Liver (tissue), 9 donors: ENCODE measurements around the gene GRB7. TPM values are rescaled to one million over a fixed set of nuclear protein-coding genes. Genes with fewer than 3 reads are reported as not detected.

Source experiments
- DNase-seq: peaks from one replicate; pipeline ENCODE4 v3.0.0-alpha.2; 2017; ENCODE audit warnings: low spot score
- H3K27ac ChIP-seq, 2 donors: one replicate each; pipeline ENCODE4 v1.7.0; 2013; ENCODE audit warnings: inconsistent platforms in 2 of 2, low read length in 2 of 2, control low read depth in 1 of 2, low read depth in 1 of 2, mild to moderate bottlenecking in 1 of 2
- H3K27me3 ChIP-seq, 4 donors: one replicate each; pipeline versions ENCODE4 v1.6.1 to v1.7.0; 2013; ENCODE audit warnings: low read length in 3 of 4, inconsistent platforms in 1 of 4, mild to moderate bottlenecking in 1 of 4, moderate library complexity in 1 of 4; ENCODE audit not compliant: control insufficient read depth in 4 of 4, insufficient read depth in 4 of 4
- H3K36me3 ChIP-seq, 4 donors: one replicate each; pipeline versions ENCODE4 v1.6.1 to v1.7.0; 2013; ENCODE audit warnings: low read length in 3 of 4, mild to moderate bottlenecking in 3 of 4, low read depth in 1 of 4, moderate library complexity in 1 of 4; ENCODE audit not compliant: control insufficient read depth in 4 of 4, insufficient read depth in 3 of 4
- H3K4me1 ChIP-seq, 4 donors: one replicate each; pipeline versions ENCODE4 v1.6.1 to v1.7.0; 2013; ENCODE audit warnings: low read length in 3 of 4, mild to moderate bottlenecking in 3 of 4, moderate library complexity in 1 of 4; ENCODE audit not compliant: control insufficient read depth in 4 of 4, insufficient read depth in 4 of 4
- H3K4me3 ChIP-seq, 3 donors: one replicate each; pipeline versions ENCODE4 v1.6.1 to v1.7.0; 2013; ENCODE audit warnings: low read length in 3 of 3, control low read depth in 1 of 3, low read depth in 1 of 3, mild to moderate bottlenecking in 1 of 3
- H3K9ac ChIP-seq, 2 donors: one replicate each; pipeline ENCODE4 v1.7.0; 2013; ENCODE audit warnings: low read length in 2 of 2, mild to moderate bottlenecking in 2 of 2, moderate library complexity in 2 of 2, control low read depth in 1 of 2, low read depth in 1 of 2
- H3K9me3 ChIP-seq, 4 donors: one replicate each; pipeline versions ENCODE4 v1.6.1 to v1.7.0; 2013; ENCODE audit warnings: low read length in 3 of 4; ENCODE audit not compliant: control insufficient read depth in 4 of 4
- ATF3 ChIP-seq: IDR thresholded peaks from 2 replicates; pipeline ENCODE4 v1.6.1; 2016; ENCODE audit warnings: antibody characterized with exemption
- CTCF ChIP-seq: fragments of 150-350 bp; IDR thresholded peaks from 2 replicates; pipeline ENCODE4 v1.5.1; 2017; ENCODE audit warnings: improper control_type of control experiment, low read depth, low read length; ENCODE audit not compliant: missing input control
- EGR1 ChIP-seq, 2 donors: IDR thresholded peaks; 2 replicates each; pipeline ENCODE4 v1.6.1; 2016 to 2018; ENCODE audit warnings: antibody characterized with exemption in 2 of 2, low read depth in 2 of 2
- FOXA1 ChIP-seq: IDR thresholded peaks from 2 replicates; pipeline ENCODE4 v1.6.1; 2016; ENCODE audit warnings: antibody characterized with exemption
- FOXA2 ChIP-seq: IDR thresholded peaks from 2 replicates; pipeline ENCODE4 v1.6.1; 2016; ENCODE audit warnings: antibody characterized with exemption
- GABPA ChIP-seq, 2 donors: IDR thresholded peaks in 1 of 2; conservative IDR thresholded peaks in 1 of 2; 2 replicates each; pipeline ENCODE4 v1.6.1; 2016; ENCODE audit warnings: antibody characterized with exemption in 2 of 2, mild to moderate bottlenecking in 1 of 2, moderate library complexity in 1 of 2
- HNF4A ChIP-seq, 2 donors: conservative IDR thresholded peaks; 2 replicates each; pipeline ENCODE4 v1.6.1; 2016; ENCODE audit warnings: antibody characterized with exemption in 2 of 2, mild to moderate bottlenecking in 2 of 2
- HNF4G ChIP-seq: IDR thresholded peaks from 2 replicates; pipeline ENCODE4 v1.6.1; 2016; ENCODE audit warnings: antibody characterized with exemption
- JUND ChIP-seq, 2 donors: IDR thresholded peaks; 2 replicates each; pipeline ENCODE4 v1.6.1; 2016; ENCODE audit warnings: antibody characterized with exemption in 2 of 2
- MAX ChIP-seq: IDR thresholded peaks from 2 replicates; pipeline ENCODE4 v1.6.1; 2016; ENCODE audit warnings: antibody characterized with exemption
- NR2F2 ChIP-seq: IDR thresholded peaks from 2 replicates; pipeline ENCODE4 v1.6.1; 2016; ENCODE audit warnings: antibody characterized with exemption
- RAD21 ChIP-seq, 2 donors: IDR thresholded peaks; 2 replicates each; pipeline ENCODE4 v1.6.1; 2016; ENCODE audit warnings: antibody characterized with exemption in 2 of 2, mild to moderate bottlenecking in 2 of 2
- REST ChIP-seq: IDR thresholded peaks from 2 replicates; pipeline ENCODE4 v1.6.1; 2016; ENCODE audit warnings: antibody characterized with exemption, mild to moderate bottlenecking
- RXRA ChIP-seq, 2 donors: IDR thresholded peaks; 2 replicates each; pipeline ENCODE4 v1.6.1; 2017 to 2018; ENCODE audit warnings: antibody characterized with exemption in 2 of 2, mild to moderate bottlenecking in 1 of 2
- SP1 ChIP-seq: IDR thresholded peaks from 2 replicates; pipeline ENCODE4 v1.6.1; 2018; ENCODE audit warnings: antibody characterized with exemption, mild to moderate bottlenecking
- TAF1 ChIP-seq: conservative IDR thresholded peaks from 2 replicates; pipeline ENCODE4 v1.6.1; 2016; ENCODE audit warnings: antibody characterized with exemption, mild to moderate bottlenecking
- YY1 ChIP-seq: IDR thresholded peaks from 2 replicates; pipeline ENCODE4 v1.6.1; 2016; ENCODE audit warnings: antibody characterized with exemption, mild to moderate bottlenecking
- ZBTB33 ChIP-seq: IDR thresholded peaks from 2 replicates; pipeline ENCODE4 v1.6.1; 2016; ENCODE audit warnings: antibody characterized with exemption
- WGBS: extraction: QIAGEN DNeasy Blood & Tissue Kit; methylation state at CpG from one replicate; pipeline ENCODE4 v1.1.7; 2013; 5-methylcytosine and 5-hydroxymethylcytosine counted together
- polyA plus RNA-seq, 2 donors: library from polyadenylated mRNA; stranded (reverse) in 1 of 2; unstranded in 1 of 2; fragments of 200-250 nt in 1 of 2; fragments of >200 nt in 1 of 2; fragmentation: Nextera tagmentation in 1 of 2; extraction: Ambion mirVana in 1 of 2; gene quantifications; one replicate each; pipeline versions ENCODE4 v1.2.1 to v1.2.3, GENCODE V29; 2013 to 2015
- total RNA-seq, 2 donors: library from RNA; depleted of rRNA; stranded (reverse); fragments of >200 nt; gene quantifications; one replicate each; pipeline ENCODE4 v1.2.3, GENCODE V29; 2014
- donor health status: healthy.
- donor health status: healthy.
- donor health status: healthy.
- donor health status: healthy.
- donor health status: healthy.

GRB7 gene
- total and polyA plus RNA-seq, 4 donors, result 1.9 to 6.8 (median 2.5) TPM

- no peak overlapping the region for H3K27ac ChIP-seq
- WGBS, result 95% methylated on average over 1 of the region's 1 CpG
- TF ChIP-seq GABPA (IDR thresholded peaks at IDR 0.05 in 1 of 2, conservative IDR thresholded peaks at IDR 0.05 in 1 of 2), result no peak
- TF ChIP-seq FOXA2, result no peak
- no peak for TF ChIP-seq ZBTB33
- TF ChIP-seq HNF4A (conservative IDR thresholded peaks at IDR 0.05), result no peak
- TF ChIP-seq ATF3, result no peak
- TF ChIP-seq FOXA1, result no peak
- TF ChIP-seq EGR1 (IDR thresholded peaks at IDR 0.05; ENCODE audit: low read depth in 2 of 2), result no peak
These were observed 45.2 kb downstream of the GRB7 start for GRCh38 chr17:39782980-39783379.

GRCh38 chr17:39787041-39787440 lies 49.3 kb downstream of the GRB7 start:
- TF ChIP-seq TAF1 (no peak), NR2F2 (no peak), FOXA1 (no peak), REST (no peak), JUND (IDR thresholded peaks at IDR 0.05) (no peak), RXRA (IDR thresholded peaks at IDR 0.05) (no peak), HNF4A (conservative IDR thresholded peaks at IDR 0.05) (no peak), HNF4G (no peak), FOXA2 (no peak), GABPA (IDR thresholded peaks at IDR 0.05 in 1 of 2, conservative IDR thresholded peaks at IDR 0.05 in 1 of 2) (no peak), YY1 (no peak), RAD21 (IDR thresholded peaks at IDR 0.05) (no peak), EGR1 (IDR thresholded peaks at IDR 0.05; ENCODE audit: low read depth in 2 of 2) (no peak), SP1 (no peak), ATF3 (no peak), MAX (no peak), CTCF (no peak), ZBTB33 (no peak)
- Histone ChIP-seq H3K9ac (no peak overlapping the region), H3K4me1 (no peaks in the 10 kb centered on the region), H3K27ac (no peak overlapping the region), H3K36me3 (no peaks in the 10 kb centered on the region), H3K27me3 (no peaks in the 10 kb centered on the region), H3K9me3 (no peaks in the 10 kb centered on the region), H3K4me3 (no peak overlapping the region)
- DNase-seq, result no peak

More at GRCh38 chr17:39782980-39783379, 45.2 kb downstream of the GRB7 start:
- Histone ChIP-seq H3K27me3 (no peaks in the 10 kb centered on the region), H3K36me3 (no peaks in the 10 kb centered on the region), H3K4me1 (no peaks in the 10 kb centered on the region), H3K4me3 (no peak overlapping the region), H3K9me3 (no peaks in the 10 kb centered on the region), H3K9ac (no peak overlapping the region)
- no peak for DNase-seq
